HG02852 (cell line): Measurements from ENCODE around the gene SLC25A20.
"Not testable (repeated sequence)": the region's sequence is repeated elsewhere in the genome, so short reads cannot be mapped to it uniquely, and the experiment has no call there.

Experiments
- ATAC-seq: cut with Tn5 transposase; IDR thresholded peaks from one replicate; pipeline ENCODE4 v1.9.1; 2021; ENCODE audit warnings: mild to moderate bottlenecking, moderate library complexity; ENCODE audit not compliant: unreplicated experiment

The SLC25A20 gene

DNA sequence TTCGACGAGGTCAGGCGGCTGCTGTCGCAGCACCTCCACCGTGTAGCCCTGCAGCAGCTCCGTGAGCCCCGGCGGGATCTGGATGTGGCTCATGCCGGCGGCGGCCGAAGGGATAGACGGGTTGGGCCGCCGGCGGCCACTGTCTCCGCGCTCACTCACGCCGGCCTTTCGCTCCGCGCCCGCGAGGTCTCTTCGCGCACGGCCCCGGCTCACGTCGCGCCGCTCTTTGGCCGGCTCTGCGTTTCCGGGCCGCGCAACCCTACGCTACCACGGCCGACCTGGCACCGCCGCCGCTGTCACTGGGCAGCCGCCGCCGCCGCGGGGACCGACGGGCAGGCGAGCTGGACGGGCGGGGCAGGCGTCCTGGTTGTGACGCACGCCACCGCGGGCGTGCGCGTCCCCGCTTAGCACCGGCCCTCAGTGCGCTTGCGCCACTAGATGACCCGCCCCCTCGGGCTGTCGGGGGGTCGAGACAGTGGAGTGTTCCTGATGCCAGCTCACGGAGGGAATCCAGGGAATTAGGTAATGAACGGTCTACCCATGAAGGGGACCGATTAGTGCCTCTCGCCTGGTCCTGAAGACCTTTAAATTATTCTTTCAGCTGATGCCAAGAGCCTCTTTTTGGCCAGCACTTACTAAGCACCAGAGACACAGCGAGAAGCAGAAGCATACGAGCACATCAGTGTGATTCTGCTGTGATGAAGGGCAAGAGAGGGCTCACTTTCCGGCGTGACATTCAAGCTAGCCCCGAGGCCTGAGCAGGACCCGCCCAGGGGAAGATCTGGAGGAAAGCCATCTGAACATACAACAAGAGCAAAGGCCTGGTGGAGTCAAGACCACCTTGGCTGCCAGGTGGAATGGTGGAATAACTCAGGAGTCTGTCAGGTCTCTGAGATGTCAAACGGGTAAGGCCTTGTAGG, 50.9 kb downstream of the SLC25A20 start, which contains the start of gene PRKAR2A:
Gene PRKAR2A, minus strand, starts transcription at position 371 of the 920 bp plus-strand sequence. Its CDS starts 278 bp downstream, at position 93.
- ATAC-seq, result peak; percentile 85

- ATAC-seq, result peak; percentile 41
These were observed 51.6 kb downstream of the SLC25A20 start for GRCh38 chr3:48847053-48847503.

DNA sequence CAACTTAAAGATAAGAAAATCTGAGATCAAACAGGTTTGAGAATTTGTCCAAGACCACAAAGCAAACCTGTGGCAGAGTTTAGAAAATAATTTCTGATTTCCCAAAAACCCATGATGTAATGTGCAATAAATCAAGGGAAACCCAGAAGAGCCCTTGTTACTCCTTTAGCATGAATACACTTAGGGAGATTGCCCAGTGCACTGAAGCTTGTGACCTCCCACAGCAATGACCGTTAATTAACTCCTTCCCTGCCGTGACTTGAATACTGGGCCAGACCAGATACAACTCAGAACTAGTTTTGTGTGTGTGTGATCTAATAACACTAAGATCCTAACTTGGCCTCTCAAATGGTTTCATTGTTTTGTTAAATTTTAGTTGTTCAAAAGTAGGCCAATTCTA, 53.5 kb downstream of the SLC25A20 start:
- no peak for ATAC-seq

DNA sequence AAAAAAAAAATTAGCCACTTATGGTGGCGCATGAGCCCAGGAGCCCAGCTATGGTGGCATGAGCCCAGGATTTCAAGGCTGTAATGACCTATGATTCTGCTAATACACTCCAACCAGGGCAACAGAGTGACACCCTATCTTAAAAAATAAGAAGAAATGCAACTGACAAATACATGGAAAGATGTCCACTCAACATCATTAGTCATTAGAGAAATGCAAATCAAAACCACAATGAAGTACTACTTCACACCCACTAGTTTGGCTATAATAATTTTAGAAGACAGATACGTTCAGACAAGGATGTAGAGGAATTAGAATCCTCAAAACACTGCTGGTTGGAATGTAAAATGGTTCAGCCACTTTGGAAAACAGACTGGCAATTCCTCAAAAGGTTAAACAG, 61.5 kb downstream of the SLC25A20 start:
- no peak for ATAC-seq

DNA sequence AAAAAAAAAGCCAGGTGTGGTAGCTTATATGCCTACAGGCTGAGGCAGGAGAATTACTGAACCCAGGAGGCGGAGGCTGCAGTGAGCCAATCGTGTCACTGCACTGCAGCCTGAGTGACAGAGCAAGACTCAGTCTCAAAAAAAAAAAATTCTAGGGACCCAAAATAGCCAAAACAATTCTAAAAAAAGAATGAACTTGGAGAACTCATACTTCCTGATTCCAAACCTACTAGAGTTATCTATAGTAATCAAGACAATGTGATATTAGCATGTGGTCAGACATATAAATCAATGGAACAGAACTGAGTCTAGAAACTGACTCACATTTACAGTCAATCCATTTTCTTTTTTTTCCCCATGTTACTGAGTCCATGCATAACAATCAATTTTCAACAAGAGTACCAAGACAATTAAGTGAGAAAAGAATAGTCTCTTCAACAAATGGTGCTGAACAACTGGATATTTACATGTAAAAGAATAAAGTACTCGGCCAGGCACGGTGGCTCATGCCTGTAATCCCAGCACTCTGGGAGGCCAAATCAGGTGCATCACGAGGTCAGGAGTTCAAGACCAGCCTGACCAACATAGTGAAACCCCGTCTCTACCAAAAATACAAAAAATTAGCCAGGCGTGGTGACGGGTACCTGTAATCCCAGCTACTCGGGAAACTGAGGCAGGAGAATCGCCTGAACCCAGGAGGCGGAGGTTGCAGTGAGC, 62.9 kb downstream of the SLC25A20 start:
- ATAC-seq, result no peak

- ATAC-seq, result no peak
These were observed 66.0 kb downstream of the SLC25A20 start for GRCh38 chr3:48832684-48833083.

GRCh38 chr3:48830715-48831114, 68.0 kb downstream of the SLC25A20 start:
- ATAC-seq, result no peak

DNA sequence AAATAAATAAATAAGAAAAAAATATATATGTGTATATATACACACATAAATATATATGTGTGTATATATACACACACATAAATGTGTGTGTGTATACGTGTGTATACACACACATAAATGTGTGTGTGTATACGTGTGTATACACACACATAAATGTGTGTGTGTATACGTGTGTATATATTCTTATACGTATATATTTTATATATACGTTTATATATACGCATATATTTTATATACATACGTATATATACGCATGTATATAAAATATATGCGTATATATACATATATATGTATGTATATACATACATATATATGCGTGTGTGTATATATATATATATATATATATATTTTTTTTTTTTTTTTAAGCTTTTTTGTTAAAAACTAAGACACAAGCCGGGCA, 69.2 kb downstream of the SLC25A20 start:
- ATAC-seq, result not testable (repeated sequence)

GRCh38 chr3:48827874-48828273, 70.8 kb downstream of the SLC25A20 start:
- not testable (repeated sequence) for ATAC-seq

DNA sequence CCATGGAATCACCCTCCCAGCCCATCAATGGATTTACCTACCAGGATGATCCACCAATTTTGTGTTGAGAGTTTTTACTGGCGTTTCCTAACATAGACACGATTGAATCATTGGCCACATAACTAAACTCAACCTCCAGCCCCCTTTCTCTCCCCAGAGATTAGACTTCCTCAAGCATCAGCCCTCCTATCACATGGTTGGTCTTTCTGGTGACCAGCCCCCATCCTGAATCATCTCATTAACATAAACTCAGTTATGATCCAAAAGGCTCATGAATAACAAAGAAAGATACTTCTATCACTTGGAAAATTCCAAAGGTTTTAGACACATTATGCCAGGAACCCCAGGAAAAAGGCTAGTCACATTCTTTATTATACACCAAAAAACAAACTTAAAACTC, 72.2 kb downstream of the SLC25A20 start:
- no peak for ATAC-seq

DNA sequence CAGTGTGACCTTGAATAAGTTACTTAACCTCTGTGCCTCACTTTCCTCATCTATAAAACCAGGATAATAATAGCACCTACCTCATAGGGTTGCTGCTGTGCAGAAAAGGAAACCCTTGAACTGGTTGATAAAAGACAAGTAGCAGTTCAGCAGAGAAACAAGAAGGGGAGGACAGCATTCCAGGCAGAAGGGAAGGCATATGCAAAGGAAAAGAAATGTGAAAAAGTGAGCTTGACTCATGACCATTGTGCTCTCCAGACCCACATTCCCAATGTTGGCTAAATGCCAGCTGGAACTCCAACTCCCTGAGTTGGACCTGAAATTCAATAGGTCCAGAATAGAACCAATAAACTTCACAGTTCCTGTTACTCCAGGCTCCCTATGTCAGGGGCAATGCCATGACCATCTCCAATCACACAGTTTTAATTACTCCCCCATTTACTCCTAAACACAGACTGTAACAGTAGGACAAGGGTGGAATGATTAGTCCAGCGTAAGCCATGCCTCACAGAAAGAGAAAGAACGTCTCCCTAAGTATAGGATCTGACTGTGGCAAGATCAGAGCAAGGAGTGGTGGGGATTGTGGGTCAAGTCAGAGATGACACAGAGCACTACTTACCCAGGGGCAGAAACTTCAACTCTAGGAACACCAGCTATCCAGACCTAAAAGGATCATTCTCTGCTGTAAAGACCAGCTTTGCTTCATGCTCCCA, 77.9 kb downstream of the SLC25A20 start:
- no peak for ATAC-seq

DNA sequence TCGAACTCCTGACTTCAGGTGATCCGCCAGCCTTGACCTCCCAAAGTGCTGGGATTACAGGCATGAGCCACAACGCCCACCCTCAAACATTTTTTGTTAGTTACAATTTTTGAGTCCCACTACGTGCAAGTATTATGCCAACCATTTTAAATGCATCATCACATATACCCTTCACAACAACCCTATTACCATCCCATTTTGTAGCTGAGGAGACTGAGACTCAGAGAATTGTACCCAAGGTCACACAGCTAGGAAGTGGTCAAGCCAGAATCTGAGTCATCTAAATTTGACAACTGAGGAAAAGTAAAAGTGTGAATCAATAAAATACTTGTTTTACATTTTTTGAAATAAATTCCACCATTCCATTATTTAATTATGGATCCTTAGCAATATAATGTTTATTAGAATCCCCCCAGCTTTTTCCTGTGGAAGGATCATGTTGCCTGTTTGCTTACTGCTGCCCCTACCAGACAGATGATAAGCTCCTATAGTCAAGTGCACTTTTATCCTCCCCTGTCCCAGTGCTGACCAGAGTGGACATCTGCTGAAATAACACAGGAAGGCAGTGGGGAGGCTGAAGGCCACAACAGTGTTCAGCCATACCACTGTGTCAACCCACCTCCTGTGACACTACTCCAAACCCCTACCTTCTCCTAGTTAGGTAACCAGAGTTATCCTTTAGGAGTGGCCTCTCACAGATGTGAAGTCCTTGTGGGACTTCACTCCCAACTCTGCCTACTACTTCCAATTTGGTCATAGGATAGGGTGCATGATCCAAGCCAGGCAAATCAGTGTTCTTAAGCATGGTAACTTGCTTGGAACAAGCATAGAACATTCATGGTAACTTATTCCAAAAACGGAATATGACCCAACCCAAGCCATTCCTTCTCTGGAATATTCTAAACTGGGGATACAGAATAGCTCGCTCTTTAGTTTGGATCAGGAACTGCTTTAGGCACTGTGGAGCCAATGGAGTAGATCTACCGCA, 79.2 kb downstream of the SLC25A20 start:
- no peak for ATAC-seq

DNA sequence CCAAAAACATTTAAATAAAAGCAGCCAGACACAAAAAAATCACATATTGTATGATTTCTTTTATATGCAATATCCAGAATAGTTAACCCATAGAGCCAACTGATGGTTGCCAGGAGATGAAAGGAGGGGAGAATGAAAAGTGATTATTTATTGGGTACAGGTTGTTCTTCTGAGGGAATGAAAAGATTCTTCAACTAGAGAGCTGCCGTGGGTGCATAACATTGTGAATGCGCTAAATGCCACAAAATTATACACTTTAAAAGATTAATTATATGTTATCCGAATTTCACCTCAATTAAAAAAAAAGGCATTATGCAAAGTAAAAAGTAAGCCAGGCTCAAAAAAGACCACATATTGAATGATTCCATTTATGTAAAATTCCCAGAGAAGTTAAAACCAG, 87.2 kb downstream of the SLC25A20 start:
- no peak for ATAC-seq
